GM21786 (cell line): Measurements from ENCODE around the gene CCDC187.

Experiments
- ATAC-seq: cut with Tn5 transposase; IDR thresholded peaks from one replicate; pipeline ENCODE4 v1.9.1; 2021; ENCODE audit not compliant: unreplicated experiment

The CCDC187 gene

GRCh38 chr9:136297766-136298735 lies 5.8 kb downstream of the CCDC187 start:
- no peak for ATAC-seq

- no peak for ATAC-seq
Observed at GRCh38 chr9:136297016-136297691, 6.7 kb downstream of the CCDC187 start.

GRCh38 chr9:136296434-136297015 lies 7.4 kb downstream of the CCDC187 start:
- no peak for ATAC-seq

- ATAC-seq = no peak
Observed at GRCh38 chr9:136295542-136296433, 8.1 kb downstream of the CCDC187 start.

GRCh38 chr9:136295055-136295454 lies 8.8 kb downstream of the CCDC187 start:
- no peak for ATAC-seq

- ATAC-seq = no peak
Observed at GRCh38 chr9:136294437-136294836, 9.5 kb downstream of the CCDC187 start.

GRCh38 chr9:136293476-136294077 lies 10.3 kb downstream of the CCDC187 start:
- no peak for ATAC-seq

- no peak for ATAC-seq
Observed at GRCh38 chr9:136292591-136293448, 11.1 kb downstream of the CCDC187 start.

- no peak for ATAC-seq
Observed at GRCh38 chr9:136292026-136292538, 11.8 kb downstream of the CCDC187 start.

GRCh38 chr9:136291306-136292025 lies 12.4 kb downstream of the CCDC187 start:
- no peak for ATAC-seq

- no peak for ATAC-seq
Observed at GRCh38 chr9:136290508-136291000, 13.3 kb downstream of the CCDC187 start.

GRCh38 chr9:136289651-136290507 lies 14.0 kb downstream of the CCDC187 start:
- no peak for ATAC-seq

- ATAC-seq = no peak
Observed at GRCh38 chr9:136287960-136288753, 15.7 kb downstream of the CCDC187 start.

GRCh38 chr9:136286987-136287379 lies 16.9 kb downstream of the CCDC187 start:
- ATAC-seq = no peak

GRCh38 chr9:136286359-136286986 lies 17.4 kb downstream of the CCDC187 start:
- no peak for ATAC-seq
